Sigmoid colon (tissue), 7 donors: ENCODE data around the gene FGFR4. TPM values are rescaled to one million over a fixed set of nuclear protein-coding genes. Genes with fewer than 3 reads are reported as not detected.

Experiments used
- DNase-seq: peaks from one replicate; pipeline ENCODE4 v3.0.0-alpha.2; 2019
- H3K27ac ChIP-seq, 4 donors: fragments of 200-600 bp; sonication (generic); one replicate each; pipeline ENCODE4 v1.5.1; 2016 to 2019; ENCODE audit warnings: mild to moderate bottlenecking in 1 of 4
- H3K27me3 ChIP-seq, 3 donors: fragments of 200-600 bp; sonication (generic); one replicate each; pipeline ENCODE4 v1.5.1; 2019; ENCODE audit warnings: mild to moderate bottlenecking in 1 of 3
- H3K36me3 ChIP-seq, 4 donors: fragments of 200-600 bp; sonication (generic); one replicate each; pipeline ENCODE4 v1.5.1; 2016 to 2019
- H3K4me1 ChIP-seq, 4 donors: fragments of 200-600 bp; sonication (generic); one replicate each; pipeline ENCODE4 v1.5.1; 2017 to 2019
- H3K4me3 ChIP-seq, 4 donors: fragments of 200-600 bp; sonication (generic); one replicate each; pipeline ENCODE4 v1.5.1; 2017 to 2019; ENCODE audit warnings: mild to moderate bottlenecking in 2 of 4, moderate library complexity in 1 of 4
- H3K9me3 ChIP-seq, 4 donors: fragments of 200-600 bp in 3 of 4; sonication (generic) in 3 of 4; one replicate each; pipeline versions ENCODE4 v1.5.1 to v1.6.1; 2013 to 2019
- CTCF ChIP-seq, 4 experiments: fragments of 450-650 bp in 3 of 4; fragments of 200-600 bp in 1 of 4; IDR thresholded peaks; one replicate each; pipeline ENCODE4 v1.5.1; 2016 to 2019; ENCODE audit warnings: antibody characterized with exemption in 4 of 4, mild to moderate bottlenecking in 3 of 4, moderate library complexity in 2 of 4
- EP300 ChIP-seq, 4 donors: sonication (generic); formaldehyde crosslinking; IDR thresholded peaks; one replicate each; pipeline ENCODE4 v1.6.1; 2017; ENCODE audit warnings: antibody characterized with exemption in 4 of 4
- POLR2A ChIP-seq, 2 donors: fragments of 450-650 bp; IDR thresholded peaks; one replicate each; pipeline ENCODE4 v1.6.1; 2016; ENCODE audit warnings: antibody characterized with exemption in 2 of 2, mild to moderate bottlenecking in 2 of 2, moderate library complexity in 2 of 2
- POLR2AphosphoS5 ChIP-seq, 4 donors: sonication (generic); formaldehyde crosslinking; IDR thresholded peaks; one replicate each; pipeline ENCODE4 v1.6.1; 2017; ENCODE audit warnings: antibody characterized with exemption in 4 of 4
- WGBS, 2 donors: extraction: QIAGEN DNeasy Blood & Tissue Kit; methylation state at CpG; one replicate each; pipeline ENCODE4 v1.1.7; 2013; 5-methylcytosine and 5-hydroxymethylcytosine counted together
- intact Hi-C: fragments of 100-400 bp; cut with DNase I; formaldehyde crosslinking; loops from one replicate; pipeline ENCODE4 v1.15.1; 2023
- polyA plus RNA-seq, 3 donors: library from polyadenylated mRNA; stranded (reverse); fragments of 200-250 nt; gene quantifications; one replicate each; pipeline ENCODE4 v1.2.3, GENCODE V29; 2013
- total RNA-seq, 4 donors: library from RNA; depleted of rRNA; stranded (reverse); fragments of >200 nt; gene quantifications; one replicate each; pipeline ENCODE4 v1.1.0, GENCODE V29; 2016
- donor health status: healthy with polysubstance abuse.
- donor health status: Bipolar disorder and iron deficiency.
- donor health status: healthy.

Gene FGFR4
- total and polyA plus RNA-seq, 7 donors = 3.0 to 45.0 (median 6.6) TPM

DNA sequence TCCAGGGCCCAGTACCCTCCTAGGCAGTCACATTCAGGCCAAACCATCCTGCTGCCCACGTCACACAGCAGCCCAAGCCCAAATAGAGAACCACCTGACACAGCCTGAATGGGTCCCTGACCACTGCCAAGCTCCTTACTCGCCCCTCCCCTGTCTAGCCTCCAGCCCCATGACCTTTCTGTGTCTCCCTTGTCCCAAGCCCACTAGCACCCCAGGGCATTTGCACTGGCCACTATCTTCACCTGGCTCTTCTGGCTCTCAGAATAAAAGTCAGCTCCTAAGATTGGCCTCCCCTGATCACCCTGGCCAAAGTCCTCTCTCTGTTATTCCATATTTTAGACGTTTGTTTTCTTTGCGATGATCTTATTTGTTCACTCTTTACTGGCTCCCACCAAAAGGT, 20.4 kb downstream of the FGFR4 start:
- DNase-seq = no peak
- intact Hi-C loops = no loop called here
- Histone ChIP-seq H3K9me3 (no peaks in the 10 kb centered on the region), H3K27ac (no peak overlapping the region), H3K36me3 (no peaks in the 10 kb centered on the region), H3K27me3 (no peaks in the 10 kb centered on the region), H3K4me3 (no peak overlapping the region), H3K4me1 (no peaks in the 10 kb centered on the region)
- TF ChIP-seq CTCF (IDR thresholded peaks at IDR 0.05) = no peak
- TF ChIP-seq EP300 (IDR thresholded peaks at IDR 0.05) = no peak
- TF ChIP-seq POLR2AphosphoS5 (IDR thresholded peaks at IDR 0.05) = no peak
- no peak for TF ChIP-seq POLR2A (IDR thresholded peaks at IDR 0.05)
- 59 to 76% methylated on average over 4 of the region's 4 CpGs for WGBS, 2 donors

- intact Hi-C loops = loop anchor here (1.0 to 5.0 kb wide), 3 partner anchors 39 to 448 kb away; no protein-coding TSS in a partner anchor
- H3K9me3 ChIP-seq = no peaks in the 10 kb centered on the region
- H3K4me1 ChIP-seq = peaks cover 0 to 6% (median 0%) of the 10 kb centered on the region in 4 donors
- WGBS, 2 donors = 42 to 71% methylated on average over 9 of the region's 9 CpGs
- no peaks in the 10 kb centered on the region for H3K27me3 ChIP-seq
- DNase-seq = no peak
- no peak for TF ChIP-seq EP300 (IDR thresholded peaks at IDR 0.05)
- TF ChIP-seq CTCF (IDR thresholded peaks at IDR 0.05) = no peak
- TF ChIP-seq POLR2A (IDR thresholded peaks at IDR 0.05) = no peak
- no peak for TF ChIP-seq POLR2AphosphoS5 (IDR thresholded peaks at IDR 0.05)
- H3K36me3 ChIP-seq = no peaks in the 10 kb centered on the region
- H3K4me3 ChIP-seq = no peak overlapping the region
- no peak overlapping the region for H3K27ac ChIP-seq
Observed at GRCh38 chr5:177109810-177110209, 23.1 kb downstream of the FGFR4 start.

- DNase-seq = no peak
- TF ChIP-seq EP300 (IDR thresholded peaks at IDR 0.05) (no peak), CTCF (IDR thresholded peaks at IDR 0.05) (peak; percentile 69 to 93 (median 86))
- 12 to 24% methylated on average over 12 of the region's 12 CpGs for WGBS, 2 donors
Observed at GRCh38 chr5:177111720-177112394, 25.1 kb downstream of the FGFR4 start.

GRCh38 chr5:177112589-177113220, 26.0 kb downstream of the FGFR4 start:
- Histone ChIP-seq H3K27ac (no peak overlapping the region), H3K4me1 (peaks cover 2 to 20% (median 12%) of the 10 kb centered on the region in 4 donors), H3K4me3 (no peak overlapping the region), H3K36me3 (no peaks in the 10 kb centered on the region), H3K9me3 (no peaks in the 10 kb centered on the region), H3K27me3 (no peaks in the 10 kb centered on the region)
- intact Hi-C loops = loop anchor here (5.0 kb wide), 2 partner anchors 120 to 450 kb away; no protein-coding TSS in a partner anchor
- 63 to 82% methylated on average over 5 of the region's 5 CpGs for WGBS, 2 donors
- DNase-seq = no peak
- TF ChIP-seq EP300 (IDR thresholded peaks at IDR 0.05) (no peak), POLR2AphosphoS5 (IDR thresholded peaks at IDR 0.05) (no peak), POLR2A (IDR thresholded peaks at IDR 0.05) (no peak), CTCF (IDR thresholded peaks at IDR 0.05) (no peak)

More at GRCh38 chr5:177111720-177112394, 25.1 kb downstream of the FGFR4 start:
- Histone ChIP-seq H3K27ac (no peak overlapping the region), H3K36me3 (no peaks in the 10 kb centered on the region), H3K9me3 (no peaks in the 10 kb centered on the region), H3K27me3 (no peaks in the 10 kb centered on the region), H3K4me3 (no peak overlapping the region), H3K4me1 (peaks cover 0 to 14% (median 8%) of the 10 kb centered on the region in 4 donors)
- intact Hi-C loops = loop anchor here (5.0 kb wide), 2 partner anchors 120 to 450 kb away; no protein-coding TSS in a partner anchor
